ENCODE measurements around the gene GUCA1A.
"Not testable (repeated sequence)": the region's sequence is repeated elsewhere in the genome, so short reads cannot be mapped to it uniquely, and the experiment has no call there.

Gene GUCA1A

DNA sequence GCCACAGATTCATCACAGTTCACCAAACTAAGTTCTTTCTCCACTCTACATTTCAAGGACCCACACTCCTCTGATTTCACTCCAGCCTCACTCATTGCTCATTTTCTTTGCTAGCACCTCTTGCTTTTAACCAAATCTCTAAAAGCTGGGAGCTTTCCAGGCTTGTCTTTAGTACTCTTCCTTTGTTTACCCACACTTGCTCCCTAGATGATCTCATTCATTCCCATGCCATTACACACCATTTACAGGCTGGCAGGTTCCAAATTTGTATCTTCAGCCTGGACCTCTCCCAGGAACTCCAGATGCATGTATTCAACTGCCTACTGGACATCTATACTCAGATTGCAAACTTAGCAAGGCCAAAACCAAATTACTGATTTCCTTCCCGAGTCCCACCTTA is 26.9 kb downstream of the GUCA1A start:
- TF ChIP-seq, protein P1, sequence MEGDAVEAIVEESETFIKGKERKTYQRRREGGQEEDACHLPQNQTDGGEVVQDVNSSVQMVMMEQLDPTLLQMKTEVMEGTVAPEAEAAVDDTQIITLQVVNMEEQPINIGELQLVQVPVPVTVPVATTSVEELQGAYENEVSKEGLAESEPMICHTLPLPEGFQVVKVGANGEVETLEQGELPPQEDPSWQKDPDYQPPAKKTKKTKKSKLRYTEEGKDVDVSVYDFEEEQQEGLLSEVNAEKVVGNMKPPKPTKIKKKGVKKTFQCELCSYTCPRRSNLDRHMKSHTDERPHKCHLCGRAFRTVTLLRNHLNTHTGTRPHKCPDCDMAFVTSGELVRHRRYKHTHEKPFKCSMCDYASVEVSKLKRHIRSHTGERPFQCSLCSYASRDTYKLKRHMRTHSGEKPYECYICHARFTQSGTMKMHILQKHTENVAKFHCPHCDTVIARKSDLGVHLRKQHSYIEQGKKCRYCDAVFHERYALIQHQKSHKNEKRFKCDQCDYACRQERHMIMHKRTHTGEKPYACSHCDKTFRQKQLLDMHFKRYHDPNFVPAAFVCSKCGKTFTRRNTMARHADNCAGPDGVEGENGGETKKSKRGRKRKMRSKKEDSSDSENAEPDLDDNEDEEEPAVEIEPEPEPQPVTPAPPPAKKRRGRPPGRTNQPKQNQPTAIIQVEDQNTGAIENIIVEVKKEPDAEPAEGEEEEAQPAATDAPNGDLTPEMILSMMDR (IDR thresholded peaks at IDR 0.05; ENCODE audit: extremely low read depth, missing control alignments), result no peak
- DNase-seq (ENCODE audit: low spot score), result no peak

DNA sequence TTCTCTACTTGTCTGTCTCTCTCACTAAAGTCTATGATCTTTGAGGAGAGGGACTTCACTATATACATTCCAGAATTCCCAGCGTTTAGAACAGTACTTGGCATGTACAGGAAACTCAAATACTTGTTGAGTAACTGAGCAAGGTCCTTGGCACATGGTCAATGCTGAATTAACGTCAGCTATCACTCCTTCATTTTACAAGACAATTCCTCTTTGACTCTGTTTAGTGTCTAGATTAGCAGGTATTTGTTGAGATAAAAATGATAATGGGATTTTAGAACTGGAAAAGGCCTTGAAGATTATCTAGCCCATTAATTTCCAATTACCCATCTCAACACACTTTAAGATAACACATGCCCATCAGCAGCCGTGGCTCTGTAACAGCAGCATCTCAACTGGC is 28.2 kb downstream of the GUCA1A start:
- DNase-seq (ENCODE audit: low spot score), result no peak
- TF ChIP-seq, protein P1 (IDR thresholded peaks at IDR 0.05; ENCODE audit: extremely low read depth, missing control alignments), result no peak

DNA sequence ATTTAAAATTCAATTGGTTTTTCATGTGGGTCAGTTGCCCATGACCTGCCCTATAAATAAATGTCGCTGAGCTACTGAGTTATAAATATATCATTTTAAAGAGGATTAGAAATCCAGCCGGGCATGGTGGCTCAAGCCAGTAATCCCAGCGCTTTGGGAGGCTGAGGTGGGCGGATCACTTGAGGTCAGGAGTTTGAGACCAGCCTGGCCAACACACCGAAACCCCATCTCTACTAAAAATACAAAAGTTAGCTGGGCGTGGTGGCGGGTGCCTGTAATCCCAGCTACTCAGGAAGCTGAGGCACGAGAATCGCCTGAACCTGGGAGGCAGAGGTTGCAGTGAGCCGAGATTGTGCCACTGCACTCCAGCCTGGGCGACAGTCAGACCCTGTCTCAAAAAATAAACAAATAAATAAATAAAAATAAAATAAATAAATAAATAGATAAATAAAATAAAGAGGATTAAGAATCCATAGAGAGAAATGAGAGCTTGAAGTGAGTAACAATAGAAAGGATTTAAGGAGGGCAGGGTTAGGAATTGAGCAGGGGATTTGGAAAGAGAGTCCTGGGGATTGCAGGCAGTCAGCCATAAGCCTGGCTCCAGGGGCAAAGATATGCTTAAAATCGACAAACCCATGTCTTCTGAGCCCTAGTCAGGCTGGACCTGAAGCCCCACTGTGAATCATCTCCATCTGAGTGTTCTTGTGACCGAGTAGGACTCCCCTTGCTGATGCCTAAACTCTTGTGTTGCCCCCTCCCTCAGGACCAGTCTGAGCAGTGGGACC is 29.2 kb downstream of the GUCA1A start:
- not testable (repeated sequence) for DNase-seq (ENCODE audit: low spot score)

DNA sequence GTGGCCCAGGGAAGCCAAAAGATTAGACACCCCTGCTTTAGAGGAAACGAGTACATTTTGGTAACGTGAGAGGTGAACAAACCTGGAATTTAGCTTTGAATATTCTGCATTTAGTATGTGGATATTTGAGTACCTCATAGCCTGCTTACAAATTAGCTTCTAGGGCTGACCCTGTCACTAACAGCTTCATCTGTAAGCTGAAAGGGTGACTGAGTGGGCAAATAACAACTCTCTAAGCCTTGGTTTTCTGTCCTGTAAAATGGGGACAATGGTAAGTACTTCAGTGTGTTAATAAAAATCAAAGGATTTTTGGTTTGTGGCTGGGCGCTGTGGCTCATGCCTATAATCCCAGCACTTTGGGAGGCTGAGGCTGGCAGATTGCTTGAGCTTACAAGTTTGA is 30.0 kb downstream of the GUCA1A start:
- TF ChIP-seq, protein P1 (IDR thresholded peaks at IDR 0.05; ENCODE audit: extremely low read depth, missing control alignments), result no peak
- no peak for DNase-seq (ENCODE audit: low spot score)

DNA sequence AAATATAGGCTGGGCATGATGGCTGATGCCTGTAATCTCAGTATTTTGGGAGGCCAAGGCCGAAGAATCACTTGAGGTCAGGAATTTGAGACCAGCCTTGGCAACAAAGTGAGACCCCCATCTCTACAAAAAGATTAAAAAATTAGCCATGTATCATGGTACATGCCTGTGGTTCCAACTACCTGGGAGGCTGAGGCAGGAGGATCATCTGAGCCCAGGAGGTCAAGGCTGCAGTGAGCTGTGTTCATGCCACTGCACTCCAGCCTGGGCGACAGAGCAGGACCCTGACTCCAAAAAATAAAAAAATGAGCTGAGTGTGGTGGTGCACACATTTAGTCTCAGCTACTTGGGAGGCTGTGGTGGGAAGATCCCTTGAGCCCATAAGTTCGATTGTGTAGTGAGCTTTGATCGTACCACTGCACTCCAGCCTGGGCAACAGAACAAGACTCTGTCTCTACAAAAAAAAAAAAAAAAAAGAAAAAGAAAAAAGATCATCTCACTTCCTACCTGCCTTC is 31.7 kb downstream of the GUCA1A start:
- TF ChIP-seq, protein P1 (IDR thresholded peaks at IDR 0.05; ENCODE audit: extremely low read depth, missing control alignments), result no peak
- DNase-seq (ENCODE audit: low spot score), result no peak

DNA sequence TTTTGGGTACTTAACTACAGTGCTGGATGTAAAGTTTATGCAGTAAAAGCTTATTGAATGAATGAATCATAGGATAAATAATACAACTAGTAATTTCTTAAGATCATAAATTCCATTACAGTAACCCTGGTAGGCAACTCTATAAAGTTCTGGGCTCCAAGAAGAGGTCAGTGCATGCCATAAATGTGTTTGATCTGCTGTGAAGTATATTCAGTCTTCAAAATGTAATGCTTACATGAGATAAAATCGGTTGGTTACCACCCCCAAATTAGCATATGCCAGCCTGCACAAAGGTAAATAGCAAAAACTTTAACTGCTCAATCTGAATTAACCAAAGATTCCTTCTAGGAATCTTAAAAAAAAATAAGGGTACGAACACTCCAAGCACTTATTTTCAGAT is 34.4 kb downstream of the GUCA1A start:
- not testable (repeated sequence) for DNase-seq (ENCODE audit: low spot score)

- TF ChIP-seq, protein P1 (IDR thresholded peaks at IDR 0.05; ENCODE audit: extremely low read depth, missing control alignments), result no peak
- DNase-seq (ENCODE audit: low spot score), result no peak
These were observed 37.4 kb downstream of the GUCA1A start for GRCh38 chr6:42210551-42210950.

- DNase-seq (ENCODE audit: low spot score), result peak; percentile 25
- TF ChIP-seq, protein P1 (IDR thresholded peaks at IDR 0.05; ENCODE audit: extremely low read depth, missing control alignments), result no peak
These were observed 38.6 kb downstream of the GUCA1A start for GRCh38 chr6:42211726-42212125.
